Lower leg skin (tissue), 4 donors: Measurements from ENCODE around the gene ETS1. TPM values are rescaled to one million over a fixed set of nuclear protein-coding genes. Genes with fewer than 3 reads are reported as not detected.

Experiments
- DNase-seq, 2 donors: peaks; one replicate each; pipeline ENCODE4 v3.0.0-alpha.2; 2019; ENCODE audit warnings: low spot score in 2 of 2
- H3K4me3 ChIP-seq: fragments of 200-600 bp; sonication (generic); 2 replicates; pipeline ENCODE4 v1.5.1; 2017; ENCODE audit warnings: mild to moderate bottlenecking, low read depth; ENCODE audit not compliant: poor library complexity, severe bottlenecking
- POLR2A ChIP-seq, 2 donors: fragments of 450-650 bp; IDR thresholded peaks; one replicate each; pipeline ENCODE4 v1.6.1; 2016 to 2017; ENCODE audit warnings: antibody characterized with exemption in 2 of 2, mild to moderate bottlenecking in 1 of 2, moderate library complexity in 1 of 2
- WGBS, 2 donors: methylation state at CpG; one replicate each; pipeline ENCODE4 v1.1.5; 2018; 5-methylcytosine and 5-hydroxymethylcytosine counted together
- intact Hi-C: fragments of 100-400 bp; cut with DNase I; formaldehyde crosslinking; loops from one replicate; pipeline ENCODE4 v1.15.0; 2023; ENCODE audit warnings: low total_unique reads
- total RNA-seq, 4 donors: library from RNA; depleted of rRNA; stranded (reverse); fragments of >200 nt; gene quantifications; one replicate each; pipeline ENCODE4 v1.1.0, GENCODE V29; 2016
- TF ChIP-seq, protein P1 (sequence below), 3 donors: fragments of 450-650 bp; IDR thresholded peaks; one replicate each; pipeline ENCODE4 v1.5.1; 2016; ENCODE audit warnings: antibody characterized with exemption in 3 of 3, mild to moderate bottlenecking in 3 of 3, moderate library complexity in 2 of 3

The ETS1 gene
- total RNA-seq, 4 donors from 2014 or later = 20.6 to 38.7 (median 21.8) TPM

DNA sequence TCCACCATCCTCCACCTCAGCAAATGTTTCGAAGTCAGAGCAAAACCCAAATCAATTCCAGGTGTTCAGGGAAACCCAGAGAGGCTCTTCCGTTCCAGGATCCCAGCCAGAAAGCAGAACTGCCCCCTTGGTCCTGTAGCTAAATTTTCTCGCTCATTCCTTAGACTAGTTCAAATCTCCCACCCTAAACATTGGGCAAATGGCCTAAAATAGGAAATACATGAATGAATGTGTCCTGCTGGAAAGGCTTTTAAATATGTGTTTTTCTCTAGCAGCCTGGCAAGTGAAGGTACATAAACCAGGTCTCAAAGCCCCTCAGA, 89.6 kb downstream of the ETS1 start:
- intact Hi-C loops = no loop called here
- no peak for DNase-seq
- no peak overlapping the region for H3K4me3 ChIP-seq
- TF ChIP-seq, protein P1, sequence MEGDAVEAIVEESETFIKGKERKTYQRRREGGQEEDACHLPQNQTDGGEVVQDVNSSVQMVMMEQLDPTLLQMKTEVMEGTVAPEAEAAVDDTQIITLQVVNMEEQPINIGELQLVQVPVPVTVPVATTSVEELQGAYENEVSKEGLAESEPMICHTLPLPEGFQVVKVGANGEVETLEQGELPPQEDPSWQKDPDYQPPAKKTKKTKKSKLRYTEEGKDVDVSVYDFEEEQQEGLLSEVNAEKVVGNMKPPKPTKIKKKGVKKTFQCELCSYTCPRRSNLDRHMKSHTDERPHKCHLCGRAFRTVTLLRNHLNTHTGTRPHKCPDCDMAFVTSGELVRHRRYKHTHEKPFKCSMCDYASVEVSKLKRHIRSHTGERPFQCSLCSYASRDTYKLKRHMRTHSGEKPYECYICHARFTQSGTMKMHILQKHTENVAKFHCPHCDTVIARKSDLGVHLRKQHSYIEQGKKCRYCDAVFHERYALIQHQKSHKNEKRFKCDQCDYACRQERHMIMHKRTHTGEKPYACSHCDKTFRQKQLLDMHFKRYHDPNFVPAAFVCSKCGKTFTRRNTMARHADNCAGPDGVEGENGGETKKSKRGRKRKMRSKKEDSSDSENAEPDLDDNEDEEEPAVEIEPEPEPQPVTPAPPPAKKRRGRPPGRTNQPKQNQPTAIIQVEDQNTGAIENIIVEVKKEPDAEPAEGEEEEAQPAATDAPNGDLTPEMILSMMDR (IDR thresholded peaks at IDR 0.05) = no peak
- TF ChIP-seq POLR2A (IDR thresholded peaks at IDR 0.05) = no peak
- WGBS, 2 donors = 32 to 39% methylated on average over 3 of the region's 3 CpGs

DNA sequence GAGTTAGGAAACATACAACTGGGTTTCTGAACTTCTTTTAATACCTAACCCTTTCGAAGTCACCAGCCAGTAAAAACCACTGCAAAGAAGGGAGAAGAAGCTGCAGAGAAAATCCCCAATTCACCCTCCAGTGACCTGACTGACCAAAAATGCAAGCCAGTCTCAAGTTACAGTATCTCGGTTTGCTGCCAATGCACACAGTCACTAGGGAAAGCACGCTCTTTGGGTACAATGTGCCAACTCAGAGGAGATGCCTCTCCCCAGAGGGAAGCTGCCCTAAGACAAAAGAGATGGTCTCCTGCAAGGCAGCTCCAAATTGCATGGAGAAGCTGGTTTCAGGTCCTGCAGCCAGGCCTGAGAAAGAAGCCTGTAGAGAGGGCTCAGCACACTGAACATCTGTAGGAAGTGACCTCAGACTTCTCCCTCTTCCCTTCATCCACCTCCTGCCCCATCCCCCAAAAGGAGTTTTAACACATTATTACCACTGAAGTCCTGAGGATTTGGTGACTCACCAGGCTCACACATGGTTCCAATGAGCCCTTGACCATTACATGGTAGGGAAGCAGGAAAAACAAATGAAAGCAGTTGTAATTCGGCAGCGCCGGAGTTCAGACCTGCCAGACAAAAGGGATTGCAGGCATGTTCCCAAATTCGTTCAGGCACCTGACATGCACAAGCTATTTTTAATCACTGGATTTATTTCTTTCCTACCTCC, 90.1 kb downstream of the ETS1 start:
- TF ChIP-seq, protein P1 (IDR thresholded peaks at IDR 0.05) = no peak
- TF ChIP-seq POLR2A (IDR thresholded peaks at IDR 0.05) = no peak
- DNase-seq = no peak
- no peak overlapping the region for H3K4me3 ChIP-seq
- 9 to 21% methylated on average over 7 of the region's 7 CpGs for WGBS, 2 donors
- intact Hi-C loops = no loop called here

DNA sequence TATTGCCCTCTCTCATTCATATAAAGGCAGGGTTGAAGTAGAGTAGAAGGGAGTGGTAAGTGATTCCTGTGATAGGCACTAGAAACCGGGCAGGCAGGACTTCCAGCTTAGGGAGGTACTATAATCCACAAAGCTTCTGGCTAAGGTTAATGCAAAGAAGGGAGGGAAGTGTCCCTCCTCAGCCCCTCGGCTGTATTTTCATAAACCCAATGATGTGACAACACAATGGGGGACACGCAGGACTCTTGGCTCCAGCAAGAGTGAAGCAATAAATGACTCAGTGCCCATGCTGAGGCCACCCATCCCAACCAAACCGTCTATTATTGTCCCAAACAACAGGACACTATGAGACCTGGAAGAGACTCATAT, 90.7 kb downstream of the ETS1 start:
- intact Hi-C loops = no loop called here
- WGBS, 2 donors = 5 to 24% methylated on average over 4 of the region's 4 CpGs
- peak in 1 of 2 donors; percentile 78 for DNase-seq
- no peak overlapping the region for H3K4me3 ChIP-seq
- TF ChIP-seq, protein P1 (IDR thresholded peaks at IDR 0.05) = no peak
- no peak for TF ChIP-seq POLR2A (IDR thresholded peaks at IDR 0.05)

DNA sequence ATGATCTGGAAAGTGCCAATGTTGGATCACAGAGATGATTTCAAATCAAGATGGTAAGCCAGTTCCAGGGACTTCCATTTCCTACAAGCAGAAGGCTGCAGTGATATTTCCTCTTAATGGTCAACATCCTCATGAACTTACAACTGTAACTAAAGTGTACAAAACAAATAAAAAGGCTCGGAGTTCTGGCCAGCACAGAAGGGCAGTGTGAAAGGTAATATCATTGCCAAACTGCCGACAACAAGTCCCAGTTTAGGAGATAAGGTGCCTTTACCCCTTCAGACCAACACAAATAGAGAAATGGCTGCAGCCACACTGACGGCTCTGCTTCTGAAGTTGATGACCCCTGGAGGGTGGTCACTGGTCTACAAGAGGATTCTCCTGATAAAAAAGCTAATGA, 91.1 kb downstream of the ETS1 start:
- intact Hi-C loops = no loop called here
- TF ChIP-seq POLR2A (IDR thresholded peaks at IDR 0.05) = no peak
- TF ChIP-seq, protein P1 (IDR thresholded peaks at IDR 0.05) = no peak

DNA sequence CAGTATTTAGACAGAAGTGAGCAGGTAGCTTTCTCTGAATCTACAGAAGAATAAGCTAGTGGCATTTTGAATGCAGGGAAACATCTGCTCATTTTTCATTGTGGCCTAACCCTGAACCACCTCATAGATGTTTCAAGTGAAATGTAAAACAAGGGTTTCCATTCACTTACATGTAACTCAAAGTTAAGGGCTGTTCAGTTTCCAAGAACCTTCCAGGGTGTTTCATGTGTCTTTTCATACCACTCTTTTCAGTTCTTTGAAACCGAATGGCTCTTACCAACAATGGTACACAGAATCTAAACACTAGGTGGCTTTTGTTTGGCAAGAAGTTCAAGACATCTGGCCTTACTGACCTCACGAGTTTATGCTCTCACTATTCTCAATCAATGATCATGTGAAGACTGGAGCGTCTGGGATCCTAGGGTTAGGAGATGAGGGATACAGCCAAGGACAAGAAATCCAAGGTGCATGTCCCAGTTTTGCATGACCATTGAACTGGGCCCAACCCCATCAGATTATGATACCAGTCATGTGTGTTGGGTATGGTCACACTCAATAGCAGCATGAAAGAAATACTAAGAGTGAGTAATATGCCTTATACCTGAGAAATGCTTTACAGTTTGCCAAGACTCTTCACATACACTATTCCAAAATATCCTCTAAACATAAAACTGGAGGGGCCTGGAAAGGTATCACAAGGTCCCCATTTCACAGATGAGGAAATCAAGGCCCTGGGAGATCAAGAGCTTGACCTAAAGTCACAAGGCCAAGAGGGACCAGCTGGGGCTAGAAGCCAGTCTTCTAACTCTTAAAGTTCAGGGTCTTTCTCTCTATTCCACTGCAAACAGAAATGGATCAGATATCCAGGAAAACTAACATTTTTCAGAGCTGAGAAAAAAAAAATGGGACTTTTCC, 92.7 kb downstream of the ETS1 start:
- WGBS, 2 donors = 75 to 88% methylated on average over 3 of the region's 3 CpGs
- intact Hi-C loops = no loop called here
- DNase-seq = no peak
- no peak for TF ChIP-seq POLR2A (IDR thresholded peaks at IDR 0.05)
- TF ChIP-seq, protein P1 (IDR thresholded peaks at IDR 0.05) = no peak
- no peak overlapping the region for H3K4me3 ChIP-seq

More for the DNA sequence above, 91.1 kb downstream of the ETS1 start:
- H3K4me3 ChIP-seq = no peak overlapping the region
- 51 to 69% methylated on average over 3 of the region's 3 CpGs for WGBS, 2 donors
- no peak for DNase-seq
